K562 (cell line): ENCODE results near the gene CCDC194. TPM values are rescaled to one million over a fixed set of nuclear protein-coding genes. Genes with fewer than 3 reads are reported as not detected.

Experiments used
- ADNP ChIP-seq: fragments of 200-800 bp; sonication (Bioruptor generic); IDR thresholded peaks from 2 replicates; pipeline ENCODE4 v1.6.1; 2016; ENCODE audit warnings: missing genetic modification characterization, missing compliant biosample characterization
- CC2D1A ChIP-seq: fragments of 450-650 bp; IDR thresholded peaks from 2 replicates; pipeline ENCODE4 v1.6.1; 2017; ENCODE audit warnings: mild to moderate bottlenecking
- CHD4 ChIP-seq: fragments of 200-600 bp; sonication (generic); IDR thresholded peaks from 3 replicates; pipeline ENCODE4 v1.6.1; 2012; ENCODE audit warnings: low read depth, mild to moderate bottlenecking, mixed read lengths, low read length, inconsistent platforms; ENCODE audit not compliant: insufficient read depth, insufficient replicate concordance, poor library complexity, severe bottlenecking
- CTBP1 ChIP-seq: fragments of 450-650 bp; IDR thresholded peaks from 2 replicates; pipeline ENCODE4 v1.6.1; 2016; ENCODE audit warnings: borderline replicate concordance
- DACH1 ChIP-seq: fragments of 450-650 bp; IDR thresholded peaks from 2 replicates; pipeline ENCODE4 v1.6.1; 2018; ENCODE audit not compliant: partially characterized antibody
- GABPA ChIP-seq: fragments of 200-800 bp; sonication (Bioruptor generic); conservative IDR thresholded peaks from 2 replicates; pipeline ENCODE4 v1.6.1; 2016; ENCODE audit warnings: low read depth, missing genetic modification characterization, missing compliant biosample characterization
- GATAD2A ChIP-seq: fragments of 450-650 bp; IDR thresholded peaks from 2 replicates; pipeline ENCODE4 v1.6.1; 2017
- HDGF ChIP-seq: fragments of 450-650 bp; IDR thresholded peaks from 2 replicates; pipeline ENCODE4 v1.6.1; 2016
- KDM2B ChIP-seq: fragments of 250-450 bp; sonication (Bioruptor Pico); IDR thresholded peaks from 2 replicates; pipeline ENCODE4 v1.8.0; 2021; ENCODE audit warnings: mild to moderate bottlenecking, moderate library complexity
- MAFG ChIP-seq: fragments of 450-650 bp; conservative IDR thresholded peaks from 2 replicates; pipeline ENCODE4 v1.6.1; 2016; ENCODE audit warnings: missing genetic modification characterization, missing compliant biosample characterization
- MECOM ChIP-seq: fragments of 250-450 bp; sonication (Bioruptor Pico); IDR thresholded peaks from 2 replicates; pipeline ENCODE4 v1.8.0; 2022; ENCODE audit warnings: inconsistent platforms
- MTA2 ChIP-seq: fragments of 450-650 bp; IDR thresholded peaks from 2 replicates; pipeline ENCODE4 v1.6.1; 2016; ENCODE audit warnings: low read depth
- NBN ChIP-seq: fragments of 450-650 bp; IDR thresholded peaks from 2 replicates; pipeline ENCODE4 v1.6.1; 2016; ENCODE audit warnings: low read depth, mild to moderate bottlenecking
- NCOA2 ChIP-seq, 2 experiments: fragments of 450-650 bp; IDR thresholded peaks; 2 replicates each; pipeline ENCODE4 v1.6.1; 2018; ENCODE audit warnings: mild to moderate bottlenecking in 2 of 2, moderate library complexity in 1 of 2; ENCODE audit not compliant: partially characterized antibody in 2 of 2
- PHB2 ChIP-seq: fragments of 450-650 bp; IDR thresholded peaks from 2 replicates; pipeline ENCODE4 v1.6.1; 2017; ENCODE audit warnings: low read depth
- PTBP1 ChIP-seq: fragments of 200-400 bp; formaldehyde crosslinking; IDR thresholded peaks from 2 replicates; pipeline ENCODE4 v1.6.1; 2017; ENCODE audit warnings: low read depth, low read length
- SAFB ChIP-seq: fragments of 200-400 bp; formaldehyde crosslinking; IDR thresholded peaks from 2 replicates; pipeline ENCODE4 v1.6.1; 2017; ENCODE audit warnings: low read depth, low read length, borderline replicate concordance
- TCF7 ChIP-seq: sonication (generic); IDR thresholded peaks from 2 replicates; pipeline ENCODE4 v1.6.1; 2016; ENCODE audit warnings: antibody characterized with exemption, borderline replicate concordance
- ZNF212 ChIP-seq: fragments of 450-650 bp; formaldehyde crosslinking; IDR thresholded peaks from 2 replicates; pipeline ENCODE4 v1.4.0; 2020; ENCODE audit warnings: mild to moderate bottlenecking
- ZNF589 ChIP-seq: fragments of 200-800 bp; sonication (Bioruptor generic); IDR thresholded peaks from 2 replicates; pipeline ENCODE4 v1.6.1; 2016; ENCODE audit warnings: low read depth, missing genetic modification characterization, missing compliant biosample characterization
- ZNF77 ChIP-seq: fragments of 250-450 bp; sonication (Bioruptor Pico); IDR thresholded peaks from 2 replicates; pipeline ENCODE4 v1.5.0; 2020
- polyA plus RNA-seq, 8 experiments: library from polyadenylated mRNA; depleted of rRNA in 4 of 8; stranded (reverse) in 5 of 8; unstranded in 3 of 8; fragments of >200 nt; fragmentation: Nextera tagmentation in 2 of 8; fragmentation: Illumina TruSeq in 1 of 8; extraction: Ambion mirVana in 2 of 8; extraction: Trizol in 1 of 8; gene quantifications; 2 replicates each; pipeline versions ENCODE4 v1.2.1 to v1.2.3, GENCODE V29; 2011 to 2014; ENCODE audit warnings: inconsistent platforms in 1 of 8, missing spikeins in 1 of 8
- total RNA-seq, 7 experiments: library from RNA; depleted of rRNA in 6 of 7; stranded (reverse); fragments of >200 nt in 6 of 7; fragmentation: Illumina TruSeq in 2 of 7; extraction: Trizol in 2 of 7; gene quantifications; 2 replicates each; pipeline versions ENCODE4 v1.2.1 to v1.2.3, GENCODE V29; 2011 to 2021; ENCODE audit warnings: low replicate concordance in 1 of 7
- TF ChIP-seq, protein P1 (sequence below): IDR thresholded peaks from 3 replicates; pipeline ENCODE4 v1.6.1; 2011; ENCODE audit warnings: borderline replicate concordance, mild to moderate bottlenecking; ENCODE audit not compliant: insufficient read length, insufficient read depth
- TF ChIP-seq, protein P2 (sequence below): fragments of 450-650 bp; formaldehyde crosslinking; IDR thresholded peaks from 2 replicates; pipeline ENCODE4 v1.4.0; 2022; ENCODE audit warnings: missing genetic modification characterization
- TF ChIP-seq, protein P3 (sequence below): IDR thresholded peaks from 2 replicates; pipeline ENCODE4 v1.6.1; 2011; ENCODE audit warnings: borderline replicate concordance, low read depth, mild to moderate bottlenecking, moderate library complexity, low read length; ENCODE audit not compliant: insufficient read depth, poor library complexity, severe bottlenecking
- TF ChIP-seq, protein P4 (sequence below): IDR thresholded peaks from 2 replicates; pipeline ENCODE4 v1.6.1; 2014; ENCODE audit warnings: antibody characterized with exemption

The CCDC194 gene
- total and polyA plus RNA-seq, 9 of the 15 experiments (the other 6 are each of a cell fraction or from before 2014, with no cell fraction given), result 0.13 to 1.3 (median 0.39) TPM; not detected in 3

DNA sequence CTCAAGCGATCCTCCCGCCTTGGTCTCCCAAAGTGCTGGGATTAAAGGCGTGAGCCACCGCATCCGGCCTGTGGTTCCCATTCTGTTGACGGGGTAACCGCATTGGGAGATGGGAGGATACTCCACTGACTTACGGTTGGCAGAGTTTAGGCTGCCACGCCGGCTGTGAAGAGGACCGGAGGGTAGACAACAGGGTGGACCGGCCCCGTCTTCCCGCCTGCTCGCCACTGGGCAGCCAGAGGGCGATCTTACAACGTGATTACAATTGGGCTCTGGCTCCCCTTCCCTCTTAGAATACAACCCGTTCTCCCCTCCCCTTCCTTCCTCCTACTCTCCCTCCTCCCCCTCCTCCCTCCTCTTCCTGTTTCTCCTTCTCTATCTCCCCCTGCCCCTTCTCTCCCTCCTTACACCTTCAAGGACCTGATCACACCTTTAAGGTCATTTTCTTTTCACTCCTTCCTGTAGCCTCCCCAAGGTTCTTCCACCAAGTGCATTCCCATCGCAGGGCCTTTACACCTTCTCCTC, 957 bp upstream of the CCDC194 start (continued):
- TF ChIP-seq CHD4 (peak; percentile 64), NCOA2 (IDR thresholded peaks at IDR 0.05; ENCODE audit: partially characterized antibody in 2 of 2) (no peak), ZNF212 (CRISPR knock-in tag) (no peak), MAFG (tag) (no peak), NBN (peak; percentile 88), HDGF (peak; percentile 99), DACH1 (peak; percentile 25), CC2D1A (peak; percentile 96), GABPA (tag) (peak; percentile 26; the same call in 1 of the 2 replicates), MECOM (CRISPR knock-in tag) (no peak), ADNP (tag) (peak; percentile 87), GATAD2A (peak; percentile 95), MTA2 (peak; percentile 50), SAFB (no peak), PHB2 (peak; percentile 26; the same call in 1 of the 2 replicates), ZNF77 (CRISPR knock-in tag) (no peak), TCF7 (no peak), CTBP1 (peak; percentile 63), PTBP1 (0 out of 2 replicates have a peak, but pooled peaks have one; percentile 75), ZNF589 (CRISPR knock-in tag) (no peak), KDM2B (CRISPR knock-in tag) (no peak)
- TF ChIP-seq, protein P1, sequence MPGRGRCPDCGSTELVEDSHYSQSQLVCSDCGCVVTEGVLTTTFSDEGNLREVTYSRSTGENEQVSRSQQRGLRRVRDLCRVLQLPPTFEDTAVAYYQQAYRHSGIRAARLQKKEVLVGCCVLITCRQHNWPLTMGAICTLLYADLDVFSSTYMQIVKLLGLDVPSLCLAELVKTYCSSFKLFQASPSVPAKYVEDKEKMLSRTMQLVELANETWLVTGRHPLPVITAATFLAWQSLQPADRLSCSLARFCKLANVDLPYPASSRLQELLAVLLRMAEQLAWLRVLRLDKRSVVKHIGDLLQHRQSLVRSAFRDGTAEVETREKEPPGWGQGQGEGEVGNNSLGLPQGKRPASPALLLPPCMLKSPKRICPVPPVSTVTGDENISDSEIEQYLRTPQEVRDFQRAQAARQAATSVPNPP, result no peak
- TF ChIP-seq, protein P2, sequence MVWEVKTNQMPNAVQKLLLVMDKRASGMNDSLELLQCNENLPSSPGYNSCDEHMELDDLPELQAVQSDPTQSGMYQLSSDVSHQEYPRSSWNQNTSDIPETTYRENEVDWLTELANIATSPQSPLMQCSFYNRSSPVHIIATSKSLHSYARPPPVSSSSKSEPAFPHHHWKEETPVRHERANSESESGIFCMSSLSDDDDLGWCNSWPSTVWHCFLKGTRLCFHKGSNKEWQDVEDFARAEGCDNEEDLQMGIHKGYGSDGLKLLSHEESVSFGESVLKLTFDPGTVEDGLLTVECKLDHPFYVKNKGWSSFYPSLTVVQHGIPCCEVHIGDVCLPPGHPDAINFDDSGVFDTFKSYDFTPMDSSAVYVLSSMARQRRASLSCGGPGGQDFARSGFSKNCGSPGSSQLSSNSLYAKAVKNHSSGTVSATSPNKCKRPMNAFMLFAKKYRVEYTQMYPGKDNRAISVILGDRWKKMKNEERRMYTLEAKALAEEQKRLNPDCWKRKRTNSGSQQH, result peak; percentile 76; the same call in 1 of the 2 replicates
- TF ChIP-seq, protein P3, sequence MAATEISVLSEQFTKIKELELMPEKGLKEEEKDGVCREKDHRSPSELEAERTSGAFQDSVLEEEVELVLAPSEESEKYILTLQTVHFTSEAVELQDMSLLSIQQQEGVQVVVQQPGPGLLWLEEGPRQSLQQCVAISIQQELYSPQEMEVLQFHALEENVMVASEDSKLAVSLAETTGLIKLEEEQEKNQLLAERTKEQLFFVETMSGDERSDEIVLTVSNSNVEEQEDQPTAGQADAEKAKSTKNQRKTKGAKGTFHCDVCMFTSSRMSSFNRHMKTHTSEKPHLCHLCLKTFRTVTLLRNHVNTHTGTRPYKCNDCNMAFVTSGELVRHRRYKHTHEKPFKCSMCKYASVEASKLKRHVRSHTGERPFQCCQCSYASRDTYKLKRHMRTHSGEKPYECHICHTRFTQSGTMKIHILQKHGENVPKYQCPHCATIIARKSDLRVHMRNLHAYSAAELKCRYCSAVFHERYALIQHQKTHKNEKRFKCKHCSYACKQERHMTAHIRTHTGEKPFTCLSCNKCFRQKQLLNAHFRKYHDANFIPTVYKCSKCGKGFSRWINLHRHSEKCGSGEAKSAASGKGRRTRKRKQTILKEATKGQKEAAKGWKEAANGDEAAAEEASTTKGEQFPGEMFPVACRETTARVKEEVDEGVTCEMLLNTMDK, result peak; percentile 62
- TF ChIP-seq, protein P4, sequence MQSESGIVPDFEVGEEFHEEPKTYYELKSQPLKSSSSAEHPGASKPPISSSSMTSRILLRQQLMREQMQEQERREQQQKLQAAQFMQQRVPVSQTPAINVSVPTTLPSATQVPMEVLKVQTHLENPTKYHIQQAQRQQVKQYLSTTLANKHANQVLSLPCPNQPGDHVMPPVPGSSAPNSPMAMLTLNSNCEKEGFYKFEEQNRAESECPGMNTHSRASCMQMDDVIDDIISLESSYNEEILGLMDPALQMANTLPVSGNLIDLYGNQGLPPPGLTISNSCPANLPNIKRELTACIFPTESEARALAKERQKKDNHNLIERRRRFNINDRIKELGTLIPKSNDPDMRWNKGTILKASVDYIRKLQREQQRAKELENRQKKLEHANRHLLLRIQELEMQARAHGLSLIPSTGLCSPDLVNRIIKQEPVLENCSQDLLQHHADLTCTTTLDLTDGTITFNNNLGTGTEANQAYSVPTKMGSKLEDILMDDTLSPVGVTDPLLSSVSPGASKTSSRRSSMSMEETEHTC, result no peak
